Neuronal stem cell (in vitro differentiated cells): Measurements from ENCODE around the gene RTL5.

ENCODE experiments used
- DNase-seq: peaks from one replicate; pipeline ENCODE4 v3.0.0-alpha.2; 2013; ENCODE audit warnings: low spot score
- H2AFZ ChIP-seq: one replicate; pipeline ENCODE4 v1.6.1; 2013; ENCODE audit warnings: mild to moderate bottlenecking, low read length, inconsistent platforms
- H2AK5ac ChIP-seq: 2 replicates; pipeline ENCODE4 v1.6.1; 2013; ENCODE audit warnings: low read depth, mild to moderate bottlenecking, inconsistent platforms, low read length, moderate library complexity, mixed read lengths
- H2BK120ac ChIP-seq: 2 replicates; pipeline ENCODE4 v1.6.1; 2013; ENCODE audit warnings: low read depth, mild to moderate bottlenecking, inconsistent platforms, low read length, moderate library complexity, mixed read lengths
- H2BK12ac ChIP-seq: one replicate; pipeline ENCODE4 v1.6.1; 2013; ENCODE audit warnings: low read length, inconsistent platforms
- H2BK15ac ChIP-seq: 2 replicates; pipeline ENCODE4 v1.6.1; 2013; ENCODE audit warnings: mild to moderate bottlenecking, low read length, inconsistent platforms, mixed read lengths
- H2BK5ac ChIP-seq: one replicate; pipeline ENCODE4 v1.6.1; 2013; ENCODE audit warnings: inconsistent platforms, mild to moderate bottlenecking, low read length, moderate library complexity
- H3K14ac ChIP-seq: one replicate; pipeline ENCODE4 v1.6.1; 2013; ENCODE audit warnings: low read length, inconsistent platforms
- H3K18ac ChIP-seq: 2 replicates; pipeline ENCODE4 v1.6.1; 2013; ENCODE audit warnings: low read length, inconsistent platforms
- H3K23ac ChIP-seq: 2 replicates; pipeline ENCODE4 v1.6.1; 2013; ENCODE audit warnings: low read depth, mild to moderate bottlenecking, mixed read lengths, low read length, inconsistent platforms; ENCODE audit not compliant: poor library complexity
- H3K27ac ChIP-seq: replicated peaks from 3 replicates; pipeline ENCODE4 v1.5.1; 2013; ENCODE audit warnings: low read length, inconsistent platforms
- H3K27me3 ChIP-seq, 3 experiments: 2 replicates each; pipeline ENCODE4 v1.6.1; 2013; ENCODE audit warnings: low read length in 3 of 3, mild to moderate bottlenecking in 2 of 3, inconsistent platforms in 1 of 3, low read depth in 1 of 3, mixed read lengths in 1 of 3, moderate library complexity in 1 of 3; ENCODE audit not compliant: control insufficient read depth in 3 of 3, insufficient read depth in 3 of 3
- H3K36me3 ChIP-seq, 2 donors: replicated peaks in 1 of 2; 2 replicates each; pipeline ENCODE4 v1.6.1; 2013; ENCODE audit warnings: low read length in 2 of 2; ENCODE audit not compliant: control insufficient read depth in 2 of 2, insufficient read depth in 2 of 2
- H3K4ac ChIP-seq: 2 replicates; pipeline ENCODE4 v1.6.1; 2013; ENCODE audit warnings: inconsistent platforms, mild to moderate bottlenecking, low read length, moderate library complexity
- H3K4me1 ChIP-seq, 2 donors: 1 replicate in 1 of 2; 2 replicates in 1 of 2; pipeline ENCODE4 v1.6.1; 2013; ENCODE audit warnings: low read length in 2 of 2, low read depth in 1 of 2; ENCODE audit not compliant: control insufficient read depth in 2 of 2, insufficient read depth in 1 of 2
- H3K4me2 ChIP-seq: one replicate; pipeline ENCODE4 v1.6.1; 2013; ENCODE audit warnings: mild to moderate bottlenecking, low read length, inconsistent platforms; ENCODE audit not compliant: insufficient read depth, poor library complexity, severe bottlenecking
- H3K4me3 ChIP-seq, 2 donors: 2 replicates each; pipeline ENCODE4 v1.5.1; 2013; ENCODE audit warnings: low read length in 2 of 2, mild to moderate bottlenecking in 2 of 2, inconsistent platforms in 1 of 2, moderate library complexity in 1 of 2
- H3K79me1 ChIP-seq: one replicate; pipeline ENCODE4 v1.6.1; 2013; ENCODE audit warnings: low read depth, mild to moderate bottlenecking, inconsistent platforms, low read length, moderate library complexity
- H3K9ac ChIP-seq: one replicate; pipeline ENCODE4 v1.6.1; 2013; ENCODE audit warnings: mild to moderate bottlenecking, low read depth, low read length, inconsistent platforms; ENCODE audit not compliant: poor library complexity
- H3K9me3 ChIP-seq, 2 donors: replicated peaks in 1 of 2; 2 replicates each; pipeline versions ENCODE3 to v1.6.1; 2013; ENCODE audit warnings: low read length in 2 of 2, mild to moderate bottlenecking in 2 of 2, inconsistent platforms in 1 of 2, low read depth in 1 of 2, mixed read lengths in 1 of 2, moderate library complexity in 1 of 2; ENCODE audit not compliant: control insufficient read depth in 2 of 2, insufficient read depth in 1 of 2
- H4K8ac ChIP-seq: one replicate; pipeline ENCODE4 v1.6.1; 2013; ENCODE audit warnings: low read depth, mild to moderate bottlenecking, inconsistent platforms, low read length, moderate library complexity
- H4K91ac ChIP-seq: one replicate; pipeline ENCODE4 v1.6.1; 2013; ENCODE audit warnings: low read length, low read depth, mild to moderate bottlenecking, inconsistent platforms; ENCODE audit not compliant: poor library complexity
- WGBS, 2 donors: extraction: QIAGEN DNeasy Blood & Tissue Kit; methylation state at CpG; one replicate each; pipeline ENCODE4 v1.1.7; 2013; ENCODE audit warnings: missing lambda C conversion rate in 2 of 2, mixed read lengths in 1 of 2; ENCODE audit not compliant: insufficient read length in 2 of 2, insufficient replicate concordance in 1 of 2; ENCODE audit errors: extremely low coverage in 2 of 2; 5-methylcytosine and 5-hydroxymethylcytosine counted together

The RTL5 gene

DNA sequence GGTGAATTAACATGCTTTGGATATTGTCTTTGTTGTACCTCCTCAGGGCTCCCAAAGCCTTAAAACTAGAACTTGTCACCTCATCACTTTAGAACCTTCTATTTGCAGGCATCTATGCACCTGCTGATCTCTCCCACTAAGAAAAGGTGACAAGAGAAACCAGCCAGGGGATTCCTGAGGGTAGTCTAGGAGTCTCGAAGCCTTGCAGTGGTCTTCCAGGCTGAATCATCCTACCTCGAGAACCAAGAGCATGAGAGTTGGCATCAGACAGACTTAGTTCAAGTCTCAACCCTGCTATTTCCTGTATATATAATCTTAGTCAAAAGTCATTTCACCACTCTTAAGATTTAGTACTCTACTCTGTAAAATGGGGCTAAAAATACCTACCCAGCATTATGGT, 29.6 kb downstream of the RTL5 start:
- no peak overlapping the region for H3K9ac ChIP-seq
- H3K79me1 ChIP-seq, result no peaks in the 10 kb centered on the region
- no CpG with 5 or more reads among the region's 2 CpGs for WGBS, 2 donors

DNA sequence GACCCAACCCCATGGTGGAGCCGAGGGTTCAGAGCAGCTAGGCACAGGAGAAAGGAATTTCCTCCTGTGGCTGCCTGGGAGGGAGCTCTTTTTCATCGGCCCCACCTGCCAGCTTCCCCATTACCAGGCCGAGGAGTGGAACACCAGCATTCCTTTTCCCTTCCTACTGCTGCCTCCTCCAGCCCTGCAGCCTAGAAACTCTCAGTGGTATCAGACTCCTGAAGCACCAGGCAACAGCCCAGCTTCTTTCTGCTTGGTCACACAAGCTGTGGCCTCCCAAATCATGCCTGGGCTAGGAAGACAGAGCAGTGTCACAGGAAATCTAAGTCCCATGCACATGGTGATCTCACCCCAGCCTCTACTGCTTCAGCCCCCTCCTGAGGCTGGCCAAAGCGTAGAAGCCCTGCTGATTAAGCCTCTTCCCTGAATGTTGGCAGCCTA, 30.1 kb downstream of the RTL5 start:
- H2AFZ ChIP-seq, result no peak overlapping the region
- H2BK12ac ChIP-seq, result no peak overlapping the region
- H3K9me3 ChIP-seq, result no peaks in the 10 kb centered on the region
- no peak overlapping the region for H4K91ac ChIP-seq
- H3K23ac ChIP-seq, result no peak overlapping the region
- no CpG with 5 or more reads among the region's 4 CpGs for WGBS, 2 donors
- peaks cover 0 to 10% of the 10 kb centered on the region in 2 donors for H3K36me3 ChIP-seq
- H3K14ac ChIP-seq, result no peak overlapping the region
- peak overlapping the region; percentile 64 for H3K18ac ChIP-seq
- H2BK5ac ChIP-seq, result no peak overlapping the region
- peak overlapping the region; percentile 53 for H3K27ac ChIP-seq
- no peak overlapping the region for H2BK15ac ChIP-seq
- H3K79me1 ChIP-seq, result no peaks in the 10 kb centered on the region
- H3K27me3 ChIP-seq, result no peaks in the 10 kb centered on the region
- no peak overlapping the region for H2BK120ac ChIP-seq
- no peak overlapping the region for H3K4me3 ChIP-seq
- H3K4me1 ChIP-seq, result peaks cover 0 to 9% of the 10 kb centered on the region in 2 donors
- H2AK5ac ChIP-seq, result no peak overlapping the region
- no peak overlapping the region for H3K4me2 ChIP-seq
- DNase-seq, result no peak
- no peak overlapping the region for H3K4ac ChIP-seq
- H4K8ac ChIP-seq, result no peak overlapping the region
- no peak overlapping the region for H3K9ac ChIP-seq

More for the DNA sequence above, 29.6 kb downstream of the RTL5 start:
- H2BK5ac ChIP-seq, result no peak overlapping the region
- H3K27ac ChIP-seq, result no peak overlapping the region
- H2AFZ ChIP-seq, result no peak overlapping the region
- H3K27me3 ChIP-seq, result no peaks in the 10 kb centered on the region
- H3K9me3 ChIP-seq, result no peaks in the 10 kb centered on the region
- H2BK15ac ChIP-seq, result no peak overlapping the region
- no peak overlapping the region for H4K91ac ChIP-seq
- no peak overlapping the region for H2AK5ac ChIP-seq
- no peak overlapping the region for H2BK120ac ChIP-seq
- no peak for DNase-seq
- H3K36me3 ChIP-seq, result peaks cover 0 to 10% of the 10 kb centered on the region in 2 donors
- no peak overlapping the region for H3K23ac ChIP-seq
- H3K4ac ChIP-seq, result no peak overlapping the region
- H3K4me1 ChIP-seq, result peaks cover 0 to 9% of the 10 kb centered on the region in 2 donors
- no peak overlapping the region for H3K4me3 ChIP-seq
- H4K8ac ChIP-seq, result no peak overlapping the region
- no peak overlapping the region for H3K4me2 ChIP-seq
- H3K14ac ChIP-seq, result no peak overlapping the region
- no peak overlapping the region for H2BK12ac ChIP-seq
- H3K18ac ChIP-seq, result no peak overlapping the region

GRCh38 chrX:72100824-72101351, 30.8 kb downstream of the RTL5 start:
- no peak overlapping the region for H4K91ac ChIP-seq
- H3K36me3 ChIP-seq, result peaks cover 0 to 10% of the 10 kb centered on the region in 2 donors
- peak overlapping the region; percentile 35 for H3K18ac ChIP-seq
- H3K79me1 ChIP-seq, result no peaks in the 10 kb centered on the region
- no peak overlapping the region for H3K27ac ChIP-seq
- no peak overlapping the region for H3K14ac ChIP-seq
- no peaks in the 10 kb centered on the region for H3K9me3 ChIP-seq
- no peak overlapping the region for H2AK5ac ChIP-seq
- WGBS, 2 donors, result no CpG with 5 or more reads among the region's 9 CpGs
- no peak overlapping the region for H3K23ac ChIP-seq
- no peak overlapping the region for H2AFZ ChIP-seq
- H3K4me2 ChIP-seq, result no peak overlapping the region
- no peak overlapping the region for H2BK12ac ChIP-seq
- no peak overlapping the region for H2BK120ac ChIP-seq
- no peak overlapping the region for H2BK15ac ChIP-seq
- H3K9ac ChIP-seq, result no peak overlapping the region
- H2BK5ac ChIP-seq, result no peak overlapping the region
- no peak for DNase-seq
- no peak overlapping the region for H3K4me3 ChIP-seq
- H3K27me3 ChIP-seq, result no peaks in the 10 kb centered on the region
- H3K4me1 ChIP-seq, result peaks cover 2 to 12% of the 10 kb centered on the region in 2 donors
- no peak overlapping the region for H4K8ac ChIP-seq
- H3K4ac ChIP-seq, result no peak overlapping the region

- no peak overlapping the region for H4K91ac ChIP-seq
- no peaks in the 10 kb centered on the region for H3K79me1 ChIP-seq
- no CpG with 5 or more reads among the region's 13 CpGs for WGBS, 2 donors
Observed at GRCh38 chrX:72100051-72100755, 31.5 kb downstream of the RTL5 start.

More at GRCh38 chrX:72100051-72100755, 31.5 kb downstream of the RTL5 start:
- no peak overlapping the region for H3K4ac ChIP-seq
- H2BK5ac ChIP-seq, result no peak overlapping the region
- H2BK15ac ChIP-seq, result no peak overlapping the region
- no peak overlapping the region for H3K27ac ChIP-seq
- no peak overlapping the region for H2AFZ ChIP-seq
- H2BK12ac ChIP-seq, result no peak overlapping the region
- no peak overlapping the region for H3K23ac ChIP-seq
- no peak for DNase-seq
- no peak overlapping the region for H3K4me2 ChIP-seq
- no peak overlapping the region for H2AK5ac ChIP-seq
- H3K9ac ChIP-seq, result no peak overlapping the region
- H3K4me1 ChIP-seq, result peaks cover 8 to 12% of the 10 kb centered on the region in 2 donors
- peaks cover 0 to 10% of the 10 kb centered on the region in 2 donors for H3K36me3 ChIP-seq
- no peaks in the 10 kb centered on the region for H3K9me3 ChIP-seq
- H4K8ac ChIP-seq, result no peak overlapping the region
- H3K18ac ChIP-seq, result no peak overlapping the region
- H3K4me3 ChIP-seq, result no peak overlapping the region
- H2BK120ac ChIP-seq, result no peak overlapping the region
- H3K14ac ChIP-seq, result no peak overlapping the region
- no peaks in the 10 kb centered on the region for H3K27me3 ChIP-seq
